ENCODE data around the gene ENDOV. TPM values are rescaled to one million over a fixed set of nuclear protein-coding genes. Genes with fewer than 3 reads are reported as not detected.

The ENDOV gene
- total and polyA plus RNA-seq, 4 donors, result 5.7 to 11.9 (median 8.3) TPM

DNA sequence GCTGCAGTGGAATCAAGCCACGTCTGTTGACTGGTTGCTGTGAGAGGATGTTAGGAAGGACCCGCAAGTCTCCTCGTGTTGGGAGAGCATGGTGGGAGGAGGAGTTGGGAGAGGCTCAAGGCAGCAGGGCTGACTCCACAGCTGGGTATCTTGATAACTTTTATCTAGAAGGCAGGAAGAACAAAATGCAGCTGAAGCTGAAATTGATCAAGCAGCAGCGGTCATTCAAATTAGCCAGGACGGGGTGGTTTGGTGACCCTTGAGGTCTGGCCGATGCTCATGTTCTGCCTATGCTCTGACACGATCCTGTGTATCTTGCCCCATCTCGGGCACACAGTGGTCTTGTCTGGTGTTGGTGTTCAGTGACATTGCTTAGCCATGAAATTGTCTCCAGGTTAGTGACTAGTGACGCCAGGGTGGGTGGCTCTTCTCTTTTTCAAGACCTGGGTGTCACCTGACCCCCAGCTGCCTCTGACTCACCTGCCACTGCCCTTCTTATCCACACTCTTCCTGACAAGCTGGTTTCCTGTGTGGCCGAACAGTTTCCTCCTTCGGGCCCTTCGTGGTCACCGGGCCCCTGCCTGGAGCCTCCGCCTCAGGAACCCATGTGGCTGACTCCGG is 42.4 kb downstream of the ENDOV start:
- Histone ChIP-seq H3K9me3 (ENCODE audit: control insufficient read depth in 4 of 4, low read length in 3 of 4) (no peaks in the 10 kb centered on the region), H3K27ac (ENCODE audit: low read depth in 1 of 2, low read length in 2 of 2) (no peak overlapping the region), H3K4me3 (ENCODE audit: low read depth in 1 of 3, low read length in 3 of 3) (no peak overlapping the region), H3K9ac (ENCODE audit: low read depth in 1 of 2, low read length in 2 of 2) (no peak overlapping the region), H3K27me3 (ENCODE audit: control insufficient read depth in 4 of 4, insufficient read depth in 4 of 4, low read length in 3 of 4) (no peaks in the 10 kb centered on the region), H3K4me1 (ENCODE audit: control insufficient read depth in 4 of 4, insufficient read depth in 4 of 4, low read length in 3 of 4) (peaks cover 4 to 14% (median 13%) of the 10 kb centered on the region in 4 donors), H3K36me3 (ENCODE audit: control insufficient read depth in 4 of 4, insufficient read depth in 3 of 4, low read depth in 1 of 4, low read length in 3 of 4) (no peaks in the 10 kb centered on the region)
- DNase-seq (ENCODE audit: low spot score), result no peak
- 73% methylated on average over 15 of the region's 15 CpGs for WGBS
- TF ChIP-seq NR2F2 (IDR thresholded peaks at IDR 0.05) (no peak), HNF4A (conservative IDR thresholded peaks at IDR 0.05) (no peak), TAF1 (conservative IDR thresholded peaks at IDR 0.05) (no peak), FOXA2 (IDR thresholded peaks at IDR 0.05) (no peak), RXRA (IDR thresholded peaks at IDR 0.05) (no peak), GABPA (IDR thresholded peaks at IDR 0.05 in 1 of 2, conservative IDR thresholded peaks at IDR 0.05 in 1 of 2) (no peak), HNF4G (IDR thresholded peaks at IDR 0.05) (no peak), YY1 (IDR thresholded peaks at IDR 0.05) (no peak), RAD21 (IDR thresholded peaks at IDR 0.05) (no peak)
- TF ChIP-seq, protein P1, sequence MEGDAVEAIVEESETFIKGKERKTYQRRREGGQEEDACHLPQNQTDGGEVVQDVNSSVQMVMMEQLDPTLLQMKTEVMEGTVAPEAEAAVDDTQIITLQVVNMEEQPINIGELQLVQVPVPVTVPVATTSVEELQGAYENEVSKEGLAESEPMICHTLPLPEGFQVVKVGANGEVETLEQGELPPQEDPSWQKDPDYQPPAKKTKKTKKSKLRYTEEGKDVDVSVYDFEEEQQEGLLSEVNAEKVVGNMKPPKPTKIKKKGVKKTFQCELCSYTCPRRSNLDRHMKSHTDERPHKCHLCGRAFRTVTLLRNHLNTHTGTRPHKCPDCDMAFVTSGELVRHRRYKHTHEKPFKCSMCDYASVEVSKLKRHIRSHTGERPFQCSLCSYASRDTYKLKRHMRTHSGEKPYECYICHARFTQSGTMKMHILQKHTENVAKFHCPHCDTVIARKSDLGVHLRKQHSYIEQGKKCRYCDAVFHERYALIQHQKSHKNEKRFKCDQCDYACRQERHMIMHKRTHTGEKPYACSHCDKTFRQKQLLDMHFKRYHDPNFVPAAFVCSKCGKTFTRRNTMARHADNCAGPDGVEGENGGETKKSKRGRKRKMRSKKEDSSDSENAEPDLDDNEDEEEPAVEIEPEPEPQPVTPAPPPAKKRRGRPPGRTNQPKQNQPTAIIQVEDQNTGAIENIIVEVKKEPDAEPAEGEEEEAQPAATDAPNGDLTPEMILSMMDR (IDR thresholded peaks at IDR 0.05; ENCODE audit: low read depth, low read length, missing input control), result no peak
- TF ChIP-seq, protein P2, sequence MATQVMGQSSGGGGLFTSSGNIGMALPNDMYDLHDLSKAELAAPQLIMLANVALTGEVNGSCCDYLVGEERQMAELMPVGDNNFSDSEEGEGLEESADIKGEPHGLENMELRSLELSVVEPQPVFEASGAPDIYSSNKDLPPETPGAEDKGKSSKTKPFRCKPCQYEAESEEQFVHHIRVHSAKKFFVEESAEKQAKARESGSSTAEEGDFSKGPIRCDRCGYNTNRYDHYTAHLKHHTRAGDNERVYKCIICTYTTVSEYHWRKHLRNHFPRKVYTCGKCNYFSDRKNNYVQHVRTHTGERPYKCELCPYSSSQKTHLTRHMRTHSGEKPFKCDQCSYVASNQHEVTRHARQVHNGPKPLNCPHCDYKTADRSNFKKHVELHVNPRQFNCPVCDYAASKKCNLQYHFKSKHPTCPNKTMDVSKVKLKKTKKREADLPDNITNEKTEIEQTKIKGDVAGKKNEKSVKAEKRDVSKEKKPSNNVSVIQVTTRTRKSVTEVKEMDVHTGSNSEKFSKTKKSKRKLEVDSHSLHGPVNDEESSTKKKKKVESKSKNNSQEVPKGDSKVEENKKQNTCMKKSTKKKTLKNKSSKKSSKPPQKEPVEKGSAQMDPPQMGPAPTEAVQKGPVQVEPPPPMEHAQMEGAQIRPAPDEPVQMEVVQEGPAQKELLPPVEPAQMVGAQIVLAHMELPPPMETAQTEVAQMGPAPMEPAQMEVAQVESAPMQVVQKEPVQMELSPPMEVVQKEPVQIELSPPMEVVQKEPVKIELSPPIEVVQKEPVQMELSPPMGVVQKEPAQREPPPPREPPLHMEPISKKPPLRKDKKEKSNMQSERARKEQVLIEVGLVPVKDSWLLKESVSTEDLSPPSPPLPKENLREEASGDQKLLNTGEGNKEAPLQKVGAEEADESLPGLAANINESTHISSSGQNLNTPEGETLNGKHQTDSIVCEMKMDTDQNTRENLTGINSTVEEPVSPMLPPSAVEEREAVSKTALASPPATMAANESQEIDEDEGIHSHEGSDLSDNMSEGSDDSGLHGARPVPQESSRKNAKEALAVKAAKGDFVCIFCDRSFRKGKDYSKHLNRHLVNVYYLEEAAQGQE (IDR thresholded peaks at IDR 0.05), result no peak
- TF ChIP-seq, protein P3, sequence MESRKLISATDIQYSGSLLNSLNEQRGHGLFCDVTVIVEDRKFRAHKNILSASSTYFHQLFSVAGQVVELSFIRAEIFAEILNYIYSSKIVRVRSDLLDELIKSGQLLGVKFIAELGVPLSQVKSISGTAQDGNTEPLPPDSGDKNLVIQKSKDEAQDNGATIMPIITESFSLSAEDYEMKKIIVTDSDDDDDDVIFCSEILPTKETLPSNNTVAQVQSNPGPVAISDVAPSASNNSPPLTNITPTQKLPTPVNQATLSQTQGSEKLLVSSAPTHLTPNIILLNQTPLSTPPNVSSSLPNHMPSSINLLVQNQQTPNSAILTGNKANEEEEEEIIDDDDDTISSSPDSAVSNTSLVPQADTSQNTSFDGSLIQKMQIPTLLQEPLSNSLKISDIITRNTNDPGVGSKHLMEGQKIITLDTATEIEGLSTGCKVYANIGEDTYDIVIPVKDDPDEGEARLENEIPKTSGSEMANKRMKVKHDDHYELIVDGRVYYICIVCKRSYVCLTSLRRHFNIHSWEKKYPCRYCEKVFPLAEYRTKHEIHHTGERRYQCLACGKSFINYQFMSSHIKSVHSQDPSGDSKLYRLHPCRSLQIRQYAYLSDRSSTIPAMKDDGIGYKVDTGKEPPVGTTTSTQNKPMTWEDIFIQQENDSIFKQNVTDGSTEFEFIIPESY (IDR thresholded peaks at IDR 0.05), result no peak
- TF ChIP-seq, protein P4, sequence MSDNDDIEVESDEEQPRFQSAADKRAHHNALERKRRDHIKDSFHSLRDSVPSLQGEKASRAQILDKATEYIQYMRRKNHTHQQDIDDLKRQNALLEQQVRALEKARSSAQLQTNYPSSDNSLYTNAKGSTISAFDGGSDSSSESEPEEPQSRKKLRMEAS (IDR thresholded peaks at IDR 0.05), result no peak

DNA sequence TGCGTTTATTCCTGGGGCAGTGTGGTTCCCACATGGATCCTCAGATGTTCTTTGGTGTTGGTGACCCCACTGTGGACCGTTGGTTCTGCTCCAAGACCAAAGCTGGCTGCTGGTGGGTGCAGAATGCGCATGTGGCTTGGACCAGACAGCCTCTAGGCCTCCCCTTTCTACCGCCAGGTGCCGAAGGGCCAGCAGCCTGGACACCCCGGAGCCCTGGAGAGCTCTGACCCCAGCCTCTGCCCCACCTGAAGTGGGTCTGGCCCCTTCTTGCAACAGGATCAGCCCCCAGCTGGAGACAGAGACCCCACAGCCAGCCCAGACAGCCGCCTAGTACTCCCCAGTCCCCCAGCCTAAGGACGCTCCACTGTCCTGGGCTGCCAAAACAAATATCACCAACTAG is 43.0 kb downstream of the ENDOV start:
- peaks cover 4 to 14% (median 13%) of the 10 kb centered on the region in 4 donors for H3K4me1 ChIP-seq (ENCODE audit: control insufficient read depth in 4 of 4, insufficient read depth in 4 of 4, low read length in 3 of 4)
- TF ChIP-seq, protein P2 (IDR thresholded peaks at IDR 0.05), result no peak
- no peak for TF ChIP-seq YY1 (IDR thresholded peaks at IDR 0.05)
- TF ChIP-seq TAF1 (conservative IDR thresholded peaks at IDR 0.05), result no peak
- no peak for TF ChIP-seq HNF4G (IDR thresholded peaks at IDR 0.05)
- TF ChIP-seq SP1 (IDR thresholded peaks at IDR 0.05), result no peak
- TF ChIP-seq, protein P3 (IDR thresholded peaks at IDR 0.05), result no peak
- no peak for TF ChIP-seq JUND (IDR thresholded peaks at IDR 0.05)
- no peak for TF ChIP-seq NR2F2 (IDR thresholded peaks at IDR 0.05)
- TF ChIP-seq, protein P1 (IDR thresholded peaks at IDR 0.05; ENCODE audit: low read depth, low read length, missing input control), result no peak

More for the DNA sequence above, 43.0 kb downstream of the ENDOV start:
- Histone ChIP-seq H3K27me3 (ENCODE audit: control insufficient read depth in 4 of 4, insufficient read depth in 4 of 4, low read length in 3 of 4) (no peaks in the 10 kb centered on the region), H3K9ac (ENCODE audit: low read depth in 1 of 2, low read length in 2 of 2) (no peak overlapping the region), H3K27ac (ENCODE audit: low read depth in 1 of 2, low read length in 2 of 2) (no peak overlapping the region), H3K9me3 (ENCODE audit: control insufficient read depth in 4 of 4, low read length in 3 of 4) (no peaks in the 10 kb centered on the region), H3K4me3 (ENCODE audit: low read depth in 1 of 3, low read length in 3 of 3) (no peak overlapping the region), H3K36me3 (ENCODE audit: control insufficient read depth in 4 of 4, insufficient read depth in 3 of 4, low read depth in 1 of 4, low read length in 3 of 4) (no peaks in the 10 kb centered on the region)
- 87% methylated on average over 8 of the region's 8 CpGs for WGBS
- DNase-seq (ENCODE audit: low spot score), result no peak

Measured in liver (tissue), 9 donors.